Sigmoid colon (tissue), 7 donors: ENCODE results near the gene EPB41L1. TPM values are rescaled to one million over a fixed set of nuclear protein-coding genes. Genes with fewer than 3 reads are reported as not detected.

Source experiments
- DNase-seq: peaks from one replicate; pipeline ENCODE4 v3.0.0-alpha.2; 2019
- H3K27ac ChIP-seq, 4 donors: fragments of 200-600 bp; sonication (generic); one replicate each; pipeline ENCODE4 v1.5.1; 2016 to 2019; ENCODE audit warnings: mild to moderate bottlenecking in 1 of 4
- H3K27me3 ChIP-seq, 3 donors: fragments of 200-600 bp; sonication (generic); one replicate each; pipeline ENCODE4 v1.5.1; 2019; ENCODE audit warnings: mild to moderate bottlenecking in 1 of 3
- H3K36me3 ChIP-seq, 4 donors: fragments of 200-600 bp; sonication (generic); one replicate each; pipeline ENCODE4 v1.5.1; 2016 to 2019
- H3K4me1 ChIP-seq, 4 donors: fragments of 200-600 bp; sonication (generic); one replicate each; pipeline ENCODE4 v1.5.1; 2017 to 2019
- H3K4me3 ChIP-seq, 4 donors: fragments of 200-600 bp; sonication (generic); one replicate each; pipeline ENCODE4 v1.5.1; 2017 to 2019; ENCODE audit warnings: mild to moderate bottlenecking in 2 of 4, moderate library complexity in 1 of 4
- H3K9me3 ChIP-seq, 4 donors: fragments of 200-600 bp in 3 of 4; sonication (generic) in 3 of 4; one replicate each; pipeline versions ENCODE4 v1.5.1 to v1.6.1; 2013 to 2019
- EP300 ChIP-seq, 4 donors: sonication (generic); formaldehyde crosslinking; IDR thresholded peaks; one replicate each; pipeline ENCODE4 v1.6.1; 2017; ENCODE audit warnings: antibody characterized with exemption in 4 of 4
- POLR2A ChIP-seq, 2 donors: fragments of 450-650 bp; IDR thresholded peaks; one replicate each; pipeline ENCODE4 v1.6.1; 2016; ENCODE audit warnings: antibody characterized with exemption in 2 of 2, mild to moderate bottlenecking in 2 of 2, moderate library complexity in 2 of 2
- POLR2AphosphoS5 ChIP-seq, 4 donors: sonication (generic); formaldehyde crosslinking; IDR thresholded peaks; one replicate each; pipeline ENCODE4 v1.6.1; 2017; ENCODE audit warnings: antibody characterized with exemption in 4 of 4
- WGBS, 2 donors: extraction: QIAGEN DNeasy Blood & Tissue Kit; methylation state at CpG; one replicate each; pipeline ENCODE4 v1.1.7; 2013; 5-methylcytosine and 5-hydroxymethylcytosine counted together
- intact Hi-C: fragments of 100-400 bp; cut with DNase I; formaldehyde crosslinking; loops from one replicate; pipeline ENCODE4 v1.15.1; 2023
- polyA plus RNA-seq, 3 donors: library from polyadenylated mRNA; stranded (reverse); fragments of 200-250 nt; gene quantifications; one replicate each; pipeline ENCODE4 v1.2.3, GENCODE V29; 2013
- total RNA-seq, 4 donors: library from RNA; depleted of rRNA; stranded (reverse); fragments of >200 nt; gene quantifications; one replicate each; pipeline ENCODE4 v1.1.0, GENCODE V29; 2016
- TF ChIP-seq, protein P1 (sequence below), 4 experiments: fragments of 450-650 bp in 3 of 4; fragments of 200-600 bp in 1 of 4; IDR thresholded peaks; one replicate each; pipeline ENCODE4 v1.5.1; 2016 to 2019; ENCODE audit warnings: antibody characterized with exemption in 4 of 4, mild to moderate bottlenecking in 3 of 4, moderate library complexity in 2 of 4
- donor health status: healthy with polysubstance abuse.
- donor health status: Bipolar disorder and iron deficiency.
- donor health status: healthy.

EPB41L1 gene
- total and polyA plus RNA-seq, 7 donors: 14.1 to 61.8 (median 19.3) TPM

DNA sequence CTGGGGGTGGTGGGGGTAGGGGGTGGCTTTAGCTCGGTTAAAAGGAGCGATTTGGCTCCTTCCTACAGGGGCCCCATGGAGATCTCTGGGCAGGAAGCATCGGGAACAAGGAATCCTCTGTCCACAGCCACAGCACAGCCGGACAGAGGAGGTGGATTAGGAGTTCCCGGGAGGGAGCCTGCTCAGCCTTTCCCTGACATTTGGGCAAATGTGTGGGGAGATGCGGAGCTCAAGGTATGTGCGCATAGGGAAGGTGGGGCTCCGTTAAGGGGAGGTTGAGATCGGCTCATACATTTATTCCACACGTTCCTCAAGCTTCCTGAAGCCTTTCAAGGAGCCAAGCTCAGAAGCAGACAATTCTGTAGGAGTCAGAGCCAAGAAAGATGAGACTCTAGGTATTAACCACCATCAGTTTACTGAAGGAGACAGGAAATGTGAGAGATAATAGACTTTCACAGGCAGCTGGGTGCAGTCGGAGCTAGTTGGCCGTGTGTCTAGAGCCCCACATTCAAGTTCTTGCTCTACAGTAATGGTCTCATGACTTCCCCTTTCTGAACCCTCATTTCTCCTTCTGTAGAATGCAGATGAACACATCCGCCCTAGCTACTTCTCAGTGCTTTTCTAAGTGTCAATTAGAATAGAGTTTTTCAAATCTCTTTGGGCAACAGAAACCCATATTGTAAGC, 40.8 kb upstream of the EPB41L1 start:
- intact Hi-C loops: no loop called here
- Histone ChIP-seq H3K27me3 (no peaks in the 10 kb centered on the region), H3K27ac (no peak overlapping the region), H3K4me3 (no peak overlapping the region), H3K4me1 (no peaks in the 10 kb centered on the region), H3K36me3 (no peaks in the 10 kb centered on the region), H3K9me3 (no peaks in the 10 kb centered on the region)
- no peak for TF ChIP-seq POLR2A (IDR thresholded peaks at IDR 0.05)
- no peak for TF ChIP-seq EP300 (IDR thresholded peaks at IDR 0.05)
- TF ChIP-seq, protein P1, sequence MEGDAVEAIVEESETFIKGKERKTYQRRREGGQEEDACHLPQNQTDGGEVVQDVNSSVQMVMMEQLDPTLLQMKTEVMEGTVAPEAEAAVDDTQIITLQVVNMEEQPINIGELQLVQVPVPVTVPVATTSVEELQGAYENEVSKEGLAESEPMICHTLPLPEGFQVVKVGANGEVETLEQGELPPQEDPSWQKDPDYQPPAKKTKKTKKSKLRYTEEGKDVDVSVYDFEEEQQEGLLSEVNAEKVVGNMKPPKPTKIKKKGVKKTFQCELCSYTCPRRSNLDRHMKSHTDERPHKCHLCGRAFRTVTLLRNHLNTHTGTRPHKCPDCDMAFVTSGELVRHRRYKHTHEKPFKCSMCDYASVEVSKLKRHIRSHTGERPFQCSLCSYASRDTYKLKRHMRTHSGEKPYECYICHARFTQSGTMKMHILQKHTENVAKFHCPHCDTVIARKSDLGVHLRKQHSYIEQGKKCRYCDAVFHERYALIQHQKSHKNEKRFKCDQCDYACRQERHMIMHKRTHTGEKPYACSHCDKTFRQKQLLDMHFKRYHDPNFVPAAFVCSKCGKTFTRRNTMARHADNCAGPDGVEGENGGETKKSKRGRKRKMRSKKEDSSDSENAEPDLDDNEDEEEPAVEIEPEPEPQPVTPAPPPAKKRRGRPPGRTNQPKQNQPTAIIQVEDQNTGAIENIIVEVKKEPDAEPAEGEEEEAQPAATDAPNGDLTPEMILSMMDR (IDR thresholded peaks at IDR 0.05): no peak
- no peak for TF ChIP-seq POLR2AphosphoS5 (IDR thresholded peaks at IDR 0.05)
- 65 to 83% methylated on average over 13 of the region's 13 CpGs for WGBS, 2 donors
- DNase-seq: no peak

DNA sequence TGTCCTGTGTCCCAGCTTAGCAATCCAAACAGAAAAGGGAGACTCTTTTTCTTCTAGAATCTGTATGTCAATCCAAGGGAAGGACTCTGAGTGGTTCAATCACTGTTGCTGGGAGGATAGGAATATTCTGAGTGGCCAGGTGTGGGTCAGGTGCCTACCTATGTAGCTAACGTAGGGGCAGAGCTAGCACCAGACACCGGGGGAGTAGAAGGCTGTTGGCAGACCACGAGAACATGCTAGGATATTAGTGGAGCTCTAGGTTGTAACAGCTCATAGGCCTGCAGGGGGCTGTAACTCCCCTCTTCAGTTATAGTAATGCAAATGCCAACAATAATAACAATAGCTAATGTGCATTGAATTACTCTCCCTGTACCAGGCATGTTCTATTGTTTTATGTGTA, 39.8 kb upstream of the EPB41L1 start:
- no peak overlapping the region for H3K27ac ChIP-seq
- intact Hi-C loops: no loop called here
- no peak for TF ChIP-seq POLR2AphosphoS5 (IDR thresholded peaks at IDR 0.05)
- no peak for TF ChIP-seq POLR2A (IDR thresholded peaks at IDR 0.05)
- TF ChIP-seq, protein P1 (IDR thresholded peaks at IDR 0.05): no peak
- TF ChIP-seq EP300 (IDR thresholded peaks at IDR 0.05): no peak

DNA sequence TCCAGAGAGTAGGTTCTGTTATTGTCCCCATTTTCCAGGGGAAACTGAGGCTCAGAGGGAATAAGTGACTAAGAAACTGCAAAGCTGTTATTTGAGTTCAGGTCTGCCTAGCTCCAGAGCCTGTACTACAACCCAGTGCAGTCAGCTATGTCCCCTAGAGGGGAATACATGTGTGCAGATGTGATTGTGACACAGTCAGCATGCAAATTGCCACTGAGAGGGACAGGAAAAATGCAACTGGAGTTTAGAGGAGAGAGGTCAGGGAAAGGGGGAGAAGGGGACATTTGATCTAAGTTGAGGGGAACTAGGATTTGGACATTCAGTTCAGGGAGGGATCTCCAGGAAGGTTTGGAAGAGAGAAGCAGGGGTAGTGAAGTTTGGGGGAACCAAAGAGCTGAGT, 38.6 kb upstream of the EPB41L1 start:
- no peak for TF ChIP-seq POLR2A (IDR thresholded peaks at IDR 0.05)
- TF ChIP-seq, protein P1 (IDR thresholded peaks at IDR 0.05): no peak
- no peak for TF ChIP-seq POLR2AphosphoS5 (IDR thresholded peaks at IDR 0.05)
- TF ChIP-seq EP300 (IDR thresholded peaks at IDR 0.05): no peak
- no peaks in the 10 kb centered on the region for H3K36me3 ChIP-seq
- no peak overlapping the region for H3K27ac ChIP-seq
- intact Hi-C loops: no loop called here
- H3K4me3 ChIP-seq: no peak overlapping the region
- DNase-seq: no peak
- no peaks in the 10 kb centered on the region for H3K9me3 ChIP-seq
- H3K4me1 ChIP-seq: no peaks in the 10 kb centered on the region
- H3K27me3 ChIP-seq: no peaks in the 10 kb centered on the region

More for the DNA sequence above, 39.8 kb upstream of the EPB41L1 start:
- DNase-seq: no peak
- no peak overlapping the region for H3K4me3 ChIP-seq
- H3K9me3 ChIP-seq: no peaks in the 10 kb centered on the region
- WGBS, 2 donors: 89 to 94% methylated on average over 3 of the region's 3 CpGs
- no peaks in the 10 kb centered on the region for H3K36me3 ChIP-seq
- no peaks in the 10 kb centered on the region for H3K27me3 ChIP-seq
- H3K4me1 ChIP-seq: no peaks in the 10 kb centered on the region

DNA sequence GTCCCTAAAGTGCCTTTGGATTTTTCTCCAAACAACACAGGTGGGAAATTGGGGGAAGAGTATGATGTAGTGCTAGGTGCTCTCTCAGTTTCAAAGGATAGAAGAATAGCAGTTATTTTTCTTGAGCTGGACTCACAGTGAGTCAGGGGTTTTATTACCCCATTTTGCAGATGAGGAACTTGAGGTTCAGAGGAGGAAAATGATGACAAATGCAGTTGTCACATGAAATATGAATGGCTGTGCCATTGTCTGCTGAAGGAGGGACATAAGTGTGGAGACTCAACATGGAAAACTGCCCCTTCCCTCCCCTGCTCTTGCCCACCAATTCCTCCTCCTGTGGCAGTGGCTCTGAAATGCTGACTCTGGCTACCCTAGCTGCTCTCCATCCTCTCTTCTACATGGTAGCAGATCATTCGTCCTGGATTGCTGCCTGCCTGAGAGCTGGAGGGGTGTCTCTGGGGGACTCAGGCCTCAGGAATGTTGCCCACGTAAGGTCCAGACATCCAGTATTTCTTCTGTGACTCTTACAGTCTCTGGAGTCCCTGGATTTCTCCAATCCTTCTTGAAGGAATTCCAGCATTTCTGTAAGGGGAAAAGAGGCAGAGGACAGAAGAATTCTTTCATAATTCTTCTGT, 37.6 kb upstream of the EPB41L1 start:
- no peaks in the 10 kb centered on the region for H3K9me3 ChIP-seq
- WGBS, 2 donors: 81 to 86% methylated on average over 2 of the region's 2 CpGs
- H3K36me3 ChIP-seq: no peaks in the 10 kb centered on the region
- no peaks in the 10 kb centered on the region for H3K27me3 ChIP-seq
- TF ChIP-seq POLR2A (IDR thresholded peaks at IDR 0.05) (no peak), EP300 (IDR thresholded peaks at IDR 0.05) (no peak), POLR2AphosphoS5 (IDR thresholded peaks at IDR 0.05) (no peak)
- TF ChIP-seq, protein P1 (IDR thresholded peaks at IDR 0.05): no peak
- intact Hi-C loops: no loop called here
- no peak overlapping the region for H3K27ac ChIP-seq
- H3K4me1 ChIP-seq: no peaks in the 10 kb centered on the region
- DNase-seq: no peak
- no peak overlapping the region for H3K4me3 ChIP-seq
